GM12878 (cell line): ENCODE results near the gene RRAD. TPM values are rescaled to one million over a fixed set of nuclear protein-coding genes. Genes with fewer than 3 reads are reported as not detected.

Source experiments
- ATAC-seq: fragments of 200-7000 bp; cut with Tn5 transposase; 3 replicates; pipeline ENCODE4 v1.9.1; 2020; ENCODE audit warnings: mild to moderate bottlenecking, moderate library complexity
- BruUV-seq: library from RNA; stranded (reverse); fragments of 400-500 nt; replicated peaks from 2 replicates; lab custom pipeline; 2021; lab: Mats Ljungman, UMichigan
- CTCF ChIA-PET: fragments of 300-600 bp; sonication (Branson Sonifier 250); formaldehyde crosslinking; extraction: SDS; loops from one replicate; lab custom pipeline; 2021; ENCODE audit warnings: inconsistent platforms; lab: Yijun Ruan, JAX
- POLR2A ChIA-PET: fragments of 350-600 bp; formaldehyde crosslinking; extraction: SDS; loops from one replicate; lab custom pipeline; 2021; ENCODE audit warnings: inconsistent platforms; lab: Charles Lee
- RAD21 ChIA-PET: fragments of 300-600 bp; sonication (Branson Sonifier 250); formaldehyde crosslinking; loops from one replicate; lab custom pipeline; 2023; ENCODE audit warnings: antibody characterized with exemption; ENCODE audit not compliant: unreplicated experiment; lab: Charles Lee
- SMC1A ChIA-PET: fragments of 300-600 bp; sonication (Branson Sonifier 250); formaldehyde crosslinking; loops from one replicate; lab custom pipeline; 2023; ENCODE audit not compliant: unreplicated experiment, uncharacterized antibody; lab: Charles Lee
- DNase-seq: peaks from one replicate; pipeline ENCODE4 v3.0.0-alpha.2; 2011; ENCODE audit warnings: low read depth, low spot score
- FAIRE-seq: peaks from 3 replicates; lab custom pipeline; 2011; peaks lifted over from hg19 to GRCh38; lab: Jason Lieb, UNC
- H2AFZ ChIP-seq: 2 replicates; pipeline ENCODE4 v1.6.0; 2011; ENCODE audit warnings: low read depth, low read length, control low read depth; ENCODE audit not compliant: control insufficient read depth
- H3K27ac ChIP-seq: 2 replicates; pipeline ENCODE4 v1.5.1; 2011; ENCODE audit warnings: control low read depth; ENCODE audit not compliant: control insufficient read depth, insufficient read depth
- H3K27me3 ChIP-seq, 2 experiments: replicated peaks in 1 of 2; 2 replicates each; pipeline versions ENCODE4 v1.6.0 to v1.6.1; 2011; ENCODE audit warnings: low read length in 1 of 2; ENCODE audit not compliant: control insufficient read depth in 2 of 2, insufficient read depth in 2 of 2
- H3K36me3 ChIP-seq, 2 experiments: 2 replicates each; pipeline ENCODE4 v1.5.1; 2011; ENCODE audit warnings: low read length in 1 of 2; ENCODE audit not compliant: control insufficient read depth in 2 of 2, insufficient read depth in 2 of 2
- H3K4me1 ChIP-seq: 2 replicates; pipeline ENCODE4 v1.6.1; 2011; ENCODE audit warnings: mild to moderate bottlenecking, low read length, moderate library complexity, mixed read lengths; ENCODE audit not compliant: control insufficient read depth, insufficient read depth
- H3K4me2 ChIP-seq: 2 replicates; pipeline ENCODE4 v1.6.0; 2011; ENCODE audit warnings: control low read depth; ENCODE audit not compliant: control insufficient read depth, insufficient read depth
- H3K4me3 ChIP-seq: fragments of 200-600 bp; sonication (generic); 2 replicates; pipeline ENCODE4 v1.5.1; 2016
- H3K79me2 ChIP-seq: 2 replicates; pipeline ENCODE4 v1.6.0; 2011; ENCODE audit warnings: low read length; ENCODE audit not compliant: control insufficient read depth, insufficient read depth
- H3K9ac ChIP-seq: 2 replicates; pipeline ENCODE4 v1.8.0; 2011; ENCODE audit warnings: low read length, control low read depth, mixed read lengths; ENCODE audit not compliant: control insufficient read depth, insufficient read depth
- H3K9me3 ChIP-seq: replicated peaks from 3 replicates; pipeline ENCODE4 v1.5.1; 2011; ENCODE audit warnings: mild to moderate bottlenecking, low read length; ENCODE audit not compliant: control insufficient read depth, insufficient read depth
- H4K20me1 ChIP-seq: 2 replicates; pipeline ENCODE4 v1.6.0; 2011; ENCODE audit not compliant: control insufficient read depth, insufficient read depth
- CHD2 ChIP-seq: IDR thresholded peaks from 2 replicates; pipeline ENCODE4 v1.6.1; 2011; ENCODE audit warnings: low read depth, low read length, improper control_type of control experiment, borderline replicate concordance
- IRF5 ChIP-seq: fragments of 450-650 bp; IDR thresholded peaks from 2 replicates; pipeline ENCODE4 v1.6.1; 2017; ENCODE audit warnings: borderline replicate concordance
- NFIC ChIP-seq: IDR thresholded peaks from 2 replicates; pipeline ENCODE4 v1.6.1; 2012; ENCODE audit warnings: low read depth, mild to moderate bottlenecking, inconsistent platforms, low read length, moderate library complexity
- POLR2AphosphoS5 ChIP-seq: IDR thresholded peaks from 2 replicates; pipeline ENCODE4 v1.6.1; 2011; ENCODE audit warnings: mild to moderate bottlenecking, low read length, inconsistent platforms
- RB1 ChIP-seq: fragments of 450-650 bp; formaldehyde crosslinking; IDR thresholded peaks from 2 replicates; pipeline ENCODE4 v1.6.1; 2017; ENCODE audit warnings: mild to moderate bottlenecking, borderline replicate concordance
- USF1 ChIP-seq: IDR thresholded peaks from 2 replicates; pipeline ENCODE4 v1.6.1; 2011; ENCODE audit warnings: borderline replicate concordance, low read depth, mild to moderate bottlenecking, moderate library complexity, mixed read lengths, low read length; ENCODE audit not compliant: insufficient read depth; ENCODE audit errors: extremely low read length
- USF2 ChIP-seq: IDR thresholded peaks from 2 replicates; pipeline ENCODE4 v1.6.1; 2011; ENCODE audit warnings: low read depth, low read length, improper control_type of control experiment, borderline replicate concordance
- ZNF24 ChIP-seq: fragments of 450-650 bp; IDR thresholded peaks from 2 replicates; pipeline ENCODE4 v1.6.1; 2017; ENCODE audit warnings: antibody characterized with exemption, mild to moderate bottlenecking
- ZNF622 ChIP-seq: fragments of 450-650 bp; IDR thresholded peaks from 2 replicates; pipeline ENCODE4 v1.6.1; 2017; ENCODE audit warnings: mild to moderate bottlenecking, inconsistent platforms
- WGBS: methylation state at CpG from one replicate; pipeline ENCODE4 v1.1.6; 2016; ENCODE audit warnings: low lambda C conversion rate; ENCODE audit not compliant: insufficient replicate concordance, insufficient coverage; ENCODE audit errors: missing lambda C conversion rate; 5-methylcytosine and 5-hydroxymethylcytosine counted together
- in situ Hi-C: fragments of 300-500 bp; cut with MboI; formaldehyde crosslinking; loops from 9 replicates; pipeline ENCODE4 v1.14.3; 2018; ENCODE audit warnings: mixed read lengths
- intact Hi-C: fragments of 100-400 bp; cut with micrococcal nuclease; formaldehyde crosslinking; loops from one replicate; pipeline ENCODE4 v1.14.2; 2022; ENCODE audit not compliant: unreplicated experiment
- polyA plus RNA-seq, 11 experiments: library from polyadenylated mRNA; depleted of rRNA in 4 of 11; unstranded in 6 of 11; stranded (reverse) in 5 of 11; fragments of >200 nt; fragmentation: Nextera tagmentation in 4 of 11; fragmentation: Illumina TruSeq in 1 of 11; extraction: Ambion mirVana in 4 of 11; extraction: Trizol in 1 of 11; gene quantifications; 1 replicate in 1 of 11; 2 replicates in 10 of 11; pipeline versions ENCODE4 v1.2.1 to v1.2.3, GENCODE V29; 2011 to 2016; ENCODE audit warnings: inconsistent platforms in 2 of 11, missing spikeins in 2 of 11, low read depth in 1 of 11
- total RNA-seq, 4 experiments: library from RNA; depleted of rRNA in 3 of 4; stranded (reverse); fragments of >200 nt in 3 of 4; fragmentation: Illumina TruSeq in 1 of 4; extraction: Trizol in 1 of 4; gene quantifications; 2 replicates each; pipeline versions ENCODE4 v1.2.1 to v1.2.3, GENCODE V29; 2013 to 2021

RRAD gene
- total and polyA plus RNA-seq, 10 of the 15 experiments (the other 5 are each of a cell fraction or from before 2014, with no cell fraction given): 0.11 to 8.5 (median 2.8) TPM

- no peaks in the 10 kb centered on the region for H3K36me3 ChIP-seq
- intact Hi-C loops: no loop called here
- H3K9me3 ChIP-seq: no peaks in the 10 kb centered on the region
- H3K27ac ChIP-seq: no peak overlapping the region
- no peaks in the 10 kb centered on the region; a peak in 1 of 4 replicates for H3K27me3 ChIP-seq
- no peak overlapping the region for H3K4me3 ChIP-seq
- ChIA-PET CTCF (interaction anchor here (1.3 to 1.7 kb wide), 2 partner anchors 11 to 12 kb away, joined by 3 to 5 read pairs; partner anchors contain the start of gene CDH16), RAD21 (no interaction called here), SMC1A (interaction anchor here (0.7 to 0.9 kb wide), 3 partner anchors 8 to 15 kb away, joined by 3 read pairs; no protein-coding TSS in a partner anchor), POLR2A (no interaction called here)
- no peak for DNase-seq
- no peak for ATAC-seq
- H3K79me2 ChIP-seq: no peaks in the 10 kb centered on the region
- H3K9ac ChIP-seq: no peak overlapping the region
- no peaks in the 10 kb centered on the region for H4K20me1 ChIP-seq
- BruUV-seq: no TSS peak
- 23% methylated on average over 7 of the region's 7 CpGs for WGBS
- no peak overlapping the region for H2AFZ ChIP-seq
- no peak for FAIRE-seq
- H3K4me1 ChIP-seq: peaks cover 4% of the 10 kb centered on the region; the same call in 1 of the 2 replicates
- no peak overlapping the region for H3K4me2 ChIP-seq
- TF ChIP-seq ZNF622 (no peak), CHD2 (no peak), ZNF24 (no peak), NFIC (no peak), IRF5 (no peak), USF2 (no peak), POLR2AphosphoS5 (no peak), RB1 (no peak), USF1 (no peak)
- in situ Hi-C loops: no loop called here
Observed at GRCh38 chr16:66906916-66907836, 18.2 kb downstream of the RRAD start.
